Endothelial cell of umbilical vein (primary cell): ENCODE measurements around the gene CLEC2L. TPM values are rescaled to one million over a fixed set of nuclear protein-coding genes. Genes with fewer than 3 reads are reported as not detected.

Experiments used
- BruUV-seq: library from RNA; stranded (reverse); fragments of 400-500 nt; replicated peaks from 2 replicates; lab custom pipeline; 2021; lab: Mats Ljungman, UMichigan
- CTCF ChIA-PET: fragments of 300-600, 350-600 bp; sonication (Branson Sonifier 250); formaldehyde crosslinking; loops from one replicate; lab custom pipeline; 2021; ENCODE audit warnings: antibody characterized with exemption, inconsistent platforms; lab: Charles Lee
- POLR2A ChIA-PET: fragments of 300-600, 350-600 bp; sonication (Branson Sonifier 250); formaldehyde crosslinking; loops from one replicate; lab custom pipeline; 2021; ENCODE audit warnings: antibody characterized with exemption, inconsistent platforms; lab: Charles Lee
- DNase-seq: peaks from one replicate; pipeline ENCODE4 v3.0.0-alpha.2; 2011; ENCODE audit warnings: low read depth, low spot score
- FAIRE-seq: peaks from 2 replicates; lab custom pipeline; 2011; peaks lifted over from hg19 to GRCh38; lab: Jason Lieb, UNC
- H2AFZ ChIP-seq: 2 replicates; pipeline ENCODE4 v1.6.0; 2012; ENCODE audit warnings: low read depth, low read length, control low read depth, inconsistent platforms
- H3K27ac ChIP-seq: 2 replicates; pipeline ENCODE4 v1.5.1; 2011; ENCODE audit warnings: low read depth, mild to moderate bottlenecking, control low read depth, low read length, moderate library complexity; ENCODE audit not compliant: insufficient read depth
- H3K27me3 ChIP-seq, 2 experiments: 2 replicates each; pipeline versions ENCODE4 v1.6.0 to v1.6.1; 2011; ENCODE audit warnings: low read length in 2 of 2, mixed read lengths in 1 of 2; ENCODE audit not compliant: control insufficient read depth in 2 of 2, insufficient read depth in 2 of 2
- H3K36me3 ChIP-seq, 2 experiments: 2 replicates in 1 of 2; 3 replicates in 1 of 2; pipeline ENCODE4 v1.5.1; 2011; ENCODE audit warnings: low read length in 2 of 2, mild to moderate bottlenecking in 1 of 2, moderate library complexity in 1 of 2; ENCODE audit not compliant: control insufficient read depth in 2 of 2, insufficient read depth in 2 of 2; ENCODE audit errors: extremely low read depth in 1 of 2
- H3K4me1 ChIP-seq: 3 replicates; pipeline ENCODE4 v1.5.1; 2011; ENCODE audit warnings: mild to moderate bottlenecking, low read length; ENCODE audit not compliant: control insufficient read depth, insufficient read depth; ENCODE audit errors: extremely low read depth
- H3K4me2 ChIP-seq: 2 replicates; pipeline ENCODE4 v1.6.1; 2011; ENCODE audit warnings: low read length, control low read depth, mixed read lengths; ENCODE audit not compliant: insufficient read depth
- H3K4me3 ChIP-seq, 3 experiments: fragments of 200-600 bp in 1 of 3; sonication (generic), shearing (Covaris generic) in 1 of 3; replicated peaks in 1 of 3; 2 replicates each; pipeline ENCODE4 v1.5.1; 2011 to 2016; ENCODE audit warnings: control low read depth in 3 of 3, low read length in 3 of 3, mild to moderate bottlenecking in 2 of 3, inconsistent platforms in 1 of 3, low read depth in 1 of 3, moderate library complexity in 1 of 3; ENCODE audit not compliant: insufficient read depth in 1 of 3
- H3K79me2 ChIP-seq: 2 replicates; pipeline ENCODE4 v1.6.0; 2012; ENCODE audit warnings: low read length, inconsistent platforms; ENCODE audit not compliant: control insufficient read depth, insufficient read depth
- H3K9ac ChIP-seq: replicated peaks from 2 replicates; pipeline ENCODE3; 2011; ENCODE audit warnings: low read length, control low read depth; ENCODE audit not compliant: insufficient read depth; ENCODE audit errors: extremely low read depth
- H3K9me1 ChIP-seq: replicated peaks from 3 replicates; pipeline ENCODE4 v1.6.0; 2011; ENCODE audit warnings: mild to moderate bottlenecking, low read length; ENCODE audit not compliant: control insufficient read depth, insufficient read depth; ENCODE audit errors: extremely low read depth
- H3K9me3 ChIP-seq: replicated peaks from 2 replicates; pipeline ENCODE4 v1.5.1; 2012; ENCODE audit warnings: low read length, inconsistent platforms; ENCODE audit not compliant: control insufficient read depth, insufficient read depth
- H4K20me1 ChIP-seq: replicated peaks from 2 replicates; pipeline ENCODE3; 2011; ENCODE audit warnings: mild to moderate bottlenecking, low read length; ENCODE audit not compliant: control insufficient read depth, insufficient read depth; ENCODE audit errors: extremely low read depth
- EZH2 ChIP-seq: IDR thresholded peaks from 2 replicates; pipeline ENCODE4 v1.6.1; 2012; ENCODE audit warnings: borderline replicate concordance, low read depth, mild to moderate bottlenecking, moderate library complexity, low read length, inconsistent platforms; ENCODE audit not compliant: severe bottlenecking
- FOS ChIP-seq: IDR thresholded peaks from 2 replicates; pipeline ENCODE4 v1.6.1; 2011; ENCODE audit warnings: mild to moderate bottlenecking, low read length, moderate library complexity, borderline replicate concordance; ENCODE audit not compliant: insufficient read depth
- GATA2 ChIP-seq: IDR thresholded peaks from 2 replicates; pipeline ENCODE4 v1.7.0; 2011; ENCODE audit warnings: low read depth, mild to moderate bottlenecking, moderate library complexity, mixed read lengths, low read length; ENCODE audit not compliant: insufficient read length, insufficient read depth
- JUN ChIP-seq: IDR thresholded peaks from 2 replicates; pipeline ENCODE4 v1.6.1; 2011; ENCODE audit warnings: borderline replicate concordance, low read depth; ENCODE audit not compliant: insufficient read length, insufficient read depth
- MYC ChIP-seq: IDR thresholded peaks from one replicate; pipeline ENCODE4 v1.6.1; 2011; ENCODE audit warnings: mild to moderate bottlenecking, low read depth, low read length
- POLR2A ChIP-seq: IDR thresholded peaks from 2 replicates; pipeline ENCODE4 v1.6.1; 2012; ENCODE audit warnings: low read depth, mild to moderate bottlenecking, control low read depth, low read length
- POLR2AphosphoS5 ChIP-seq: IDR thresholded peaks from 2 replicates; pipeline ENCODE4 v1.6.1; 2012; ENCODE audit warnings: low read depth, mild to moderate bottlenecking, control low read depth, low read length, moderate library complexity; ENCODE audit not compliant: insufficient read depth
- dilution Hi-C: fragments of 300-500 bp; cut with MboI; formaldehyde crosslinking; loops from one replicate; pipeline ENCODE4 v1.15.0; 2019; ENCODE audit warnings: low sequenced_read_pairs; ENCODE audit not compliant: extremely low pct_ligation_motif_present
- intact Hi-C: fragments of 100-400 bp; cut with micrococcal nuclease; formaldehyde crosslinking; loops from one replicate; pipeline ENCODE4 v1.10.0; 2022
- polyA plus RNA-seq, 4 experiments: library from polyadenylated mRNA; depleted of rRNA in 3 of 4; stranded (reverse) in 3 of 4; unstranded in 1 of 4; fragments of >200 nt; gene quantifications; 2 replicates each; pipeline versions ENCODE4 v1.2.1 to v1.2.3, GENCODE V29; 2011 to 2012; ENCODE audit warnings: missing spikeins in 1 of 4
- total RNA-seq: library from RNA; stranded (reverse); gene quantifications from 2 replicates; pipeline ENCODE4 v1.2.3, GENCODE V29; 2021
- TF ChIP-seq, protein P1 (sequence below), 2 donors: IDR thresholded peaks; 1 replicate in 1 of 2; 2 replicates in 1 of 2; pipeline ENCODE4 v1.5.1; 2011; ENCODE audit warnings: low read length in 2 of 2, mild to moderate bottlenecking in 2 of 2, moderate library complexity in 2 of 2, control low read depth in 1 of 2, inconsistent platforms in 1 of 2, low read depth in 1 of 2; ENCODE audit not compliant: insufficient read depth in 1 of 2; ENCODE audit errors: extremely low read depth in 1 of 2
- TF ChIP-seq, protein P2 (sequence below): IDR thresholded peaks from 2 replicates; pipeline ENCODE4 v1.6.1; 2011; ENCODE audit not compliant: insufficient read depth, insufficient read length

The CLEC2L gene
- total and polyA plus RNA-seq, 2 donors (not counting 3 experiments of a cell fraction or from before 2014, with no cell fraction given), result not detected

DNA sequence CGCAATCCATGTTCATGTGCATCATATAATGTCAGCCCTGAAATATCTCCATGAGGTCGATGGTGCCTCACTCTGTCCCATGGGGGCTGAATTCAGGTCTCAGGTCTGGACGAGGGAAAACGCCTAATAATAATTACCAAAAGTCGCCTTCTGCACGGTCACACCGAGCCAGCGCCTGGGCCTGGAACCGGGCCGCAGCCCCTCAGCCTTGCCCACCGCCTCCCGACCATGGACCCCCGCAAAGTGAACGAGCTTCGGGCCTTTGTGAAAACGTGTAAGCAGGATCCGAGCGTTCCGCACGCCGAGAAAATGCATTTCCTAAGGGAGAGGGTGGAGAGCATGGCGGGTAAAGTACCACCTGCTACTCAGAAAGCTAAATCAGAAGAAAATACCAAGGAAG, 21.3 kb upstream of the CLEC2L start:
- CTCF ChIA-PET, result interaction anchor here (1.9 to 3.4 kb wide), 2 partner anchors 12 to 500 kb away, joined by 5 to 22 read pairs; no protein-coding TSS in a partner anchor

More for the DNA sequence above, 21.3 kb upstream of the CLEC2L start:
- no peaks in the 10 kb centered on the region for H3K79me2 ChIP-seq
- peaks cover 0 to 6% of the 10 kb centered on the region in 2 experiments for H3K27me3 ChIP-seq
- POLR2A ChIA-PET, result no interaction called here
- H3K9me3 ChIP-seq, result no peaks in the 10 kb centered on the region
- H3K4me2 ChIP-seq, result no peak overlapping the region
- dilution Hi-C loops, result no loop called here
- TF ChIP-seq POLR2AphosphoS5, result no peak
- TF ChIP-seq JUN, result no peak
- TF ChIP-seq GATA2, result no peak
- no peak for TF ChIP-seq FOS
- TF ChIP-seq, protein P1, sequence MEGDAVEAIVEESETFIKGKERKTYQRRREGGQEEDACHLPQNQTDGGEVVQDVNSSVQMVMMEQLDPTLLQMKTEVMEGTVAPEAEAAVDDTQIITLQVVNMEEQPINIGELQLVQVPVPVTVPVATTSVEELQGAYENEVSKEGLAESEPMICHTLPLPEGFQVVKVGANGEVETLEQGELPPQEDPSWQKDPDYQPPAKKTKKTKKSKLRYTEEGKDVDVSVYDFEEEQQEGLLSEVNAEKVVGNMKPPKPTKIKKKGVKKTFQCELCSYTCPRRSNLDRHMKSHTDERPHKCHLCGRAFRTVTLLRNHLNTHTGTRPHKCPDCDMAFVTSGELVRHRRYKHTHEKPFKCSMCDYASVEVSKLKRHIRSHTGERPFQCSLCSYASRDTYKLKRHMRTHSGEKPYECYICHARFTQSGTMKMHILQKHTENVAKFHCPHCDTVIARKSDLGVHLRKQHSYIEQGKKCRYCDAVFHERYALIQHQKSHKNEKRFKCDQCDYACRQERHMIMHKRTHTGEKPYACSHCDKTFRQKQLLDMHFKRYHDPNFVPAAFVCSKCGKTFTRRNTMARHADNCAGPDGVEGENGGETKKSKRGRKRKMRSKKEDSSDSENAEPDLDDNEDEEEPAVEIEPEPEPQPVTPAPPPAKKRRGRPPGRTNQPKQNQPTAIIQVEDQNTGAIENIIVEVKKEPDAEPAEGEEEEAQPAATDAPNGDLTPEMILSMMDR (IDR thresholded peaks at IDR 0.05; ENCODE audit: extremely low read depth in 1 of 2, insufficient read depth in 1 of 2, low read depth in 1 of 2, low read length in 2 of 2), result no peak
- no peak for TF ChIP-seq EZH2
- TF ChIP-seq POLR2A, result no peak
- no peak for TF ChIP-seq MYC
- TF ChIP-seq, protein P2, sequence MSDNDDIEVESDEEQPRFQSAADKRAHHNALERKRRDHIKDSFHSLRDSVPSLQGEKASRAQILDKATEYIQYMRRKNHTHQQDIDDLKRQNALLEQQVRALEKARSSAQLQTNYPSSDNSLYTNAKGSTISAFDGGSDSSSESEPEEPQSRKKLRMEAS, result no peak
- H3K36me3 ChIP-seq, result no peaks in the 10 kb centered on the region
- no TSS peak for BruUV-seq
- DNase-seq (no peak), FAIRE-seq (no peak)
- H2AFZ ChIP-seq, result no peak overlapping the region
- intact Hi-C loops, result loop anchor here (5.0 kb wide), 1 partner anchor 275 kb away; the partner anchor contains the start of gene HIPK2
- H4K20me1 ChIP-seq, result no peaks in the 10 kb centered on the region
- H3K27ac ChIP-seq, result no peak overlapping the region
- no peaks in the 10 kb centered on the region for H3K4me1 ChIP-seq
- H3K9ac ChIP-seq, result no peak overlapping the region
- H3K4me3 ChIP-seq, result no peak overlapping the region
- H3K9me1 ChIP-seq, result no peaks in the 10 kb centered on the region
